22Rv1 (cell line): ENCODE measurements around the gene WBP2.
A peak's percentile ranks its signal among the peaks of the same experiment; 100 is the strongest.
"Not testable (repeated sequence)": the region's sequence is repeated elsewhere in the genome, so short reads cannot be mapped to it uniquely, and the experiment has no call there.

Experiments
- H3K27ac ChIP-seq: fragments of 450-650 bp; 2 replicates; pipeline ENCODE4 v1.5.1; 2017
- CTCF ChIP-seq: fragments of 450-650 bp; IDR thresholded peaks from 2 replicates; pipeline ENCODE4 v1.5.1; 2017; ENCODE audit warnings: mild to moderate bottlenecking
- ZFX ChIP-seq: fragments of 450-650 bp; IDR thresholded peaks from 2 replicates; pipeline ENCODE4 v1.6.1; 2017; ENCODE audit warnings: antibody characterized with exemption, borderline replicate concordance

Gene WBP2

DNA sequence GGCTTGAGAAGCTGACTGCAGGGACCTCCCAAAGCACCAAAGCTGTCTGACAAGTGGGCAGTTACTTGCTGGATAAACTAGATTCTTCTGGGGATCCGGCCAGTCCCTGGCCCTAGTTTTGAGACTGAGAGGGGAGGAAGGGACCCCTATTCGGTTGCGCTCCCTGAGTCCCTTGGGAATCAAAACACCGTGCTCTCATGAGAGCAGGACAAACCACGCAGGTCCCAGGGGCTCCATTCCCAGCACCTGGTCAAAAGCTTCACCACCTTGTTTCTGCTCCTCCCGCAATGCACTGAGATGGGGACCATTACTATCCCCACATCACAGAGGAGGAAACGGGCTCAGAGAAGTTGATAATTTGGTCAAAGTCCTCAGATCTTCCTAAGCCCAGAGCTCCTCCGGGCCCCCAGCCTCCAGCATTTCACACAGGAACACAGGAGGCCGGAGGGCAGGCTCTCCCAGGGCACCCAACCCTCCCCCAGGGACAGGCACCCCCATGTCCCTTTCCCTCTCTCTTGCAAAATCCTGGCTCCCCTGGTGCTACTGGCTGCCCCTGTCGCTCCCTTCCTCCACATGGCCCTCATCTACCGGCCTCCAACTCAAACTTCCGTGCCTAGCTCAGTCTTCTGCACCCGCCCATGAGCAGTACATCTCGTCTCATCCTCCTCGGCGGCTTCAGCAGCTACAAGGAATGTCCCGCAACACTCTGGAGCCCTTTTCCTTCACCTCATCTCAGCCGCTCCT is 38.3 kb upstream of the WBP2 start:
- TF ChIP-seq ZFX, result no peak
- TF ChIP-seq CTCF, result no peak

DNA sequence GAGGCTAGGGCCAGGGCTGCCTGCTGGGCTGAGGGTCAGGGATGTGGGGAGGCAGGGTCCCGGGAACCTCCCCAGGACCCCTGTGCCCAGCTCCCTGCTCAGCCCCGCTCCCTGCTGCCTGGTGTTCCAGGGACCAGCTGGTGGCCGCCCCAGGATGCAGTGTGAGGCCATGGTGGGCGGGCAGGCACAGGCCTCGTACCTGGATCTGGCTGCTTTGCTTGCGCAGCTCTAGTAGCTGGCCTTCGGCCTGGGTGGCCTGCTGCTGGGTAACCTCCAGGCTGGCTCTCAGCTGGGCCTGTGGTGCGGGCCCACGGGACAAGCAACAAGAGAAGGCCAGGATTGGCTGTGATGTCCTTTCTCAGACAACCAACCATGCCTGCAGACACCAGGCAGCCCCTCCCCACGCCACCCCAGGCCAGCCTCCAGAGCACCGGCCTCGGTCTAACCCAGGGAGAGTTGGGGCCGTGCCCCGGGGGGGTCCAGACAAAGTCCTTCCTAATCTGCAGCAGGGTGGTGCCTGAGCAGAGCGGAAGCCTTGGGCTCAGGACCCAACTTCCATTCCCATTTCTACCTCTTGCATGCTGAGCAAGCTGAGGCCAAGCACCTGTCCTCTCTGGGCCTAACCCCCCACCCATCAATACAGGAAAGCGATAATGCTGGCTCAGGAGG is 37.6 kb upstream of the WBP2 start:
- no peak overlapping the region for H3K27ac ChIP-seq
- TF ChIP-seq ZFX (no peak), CTCF (no peak)

More for the DNA sequence above, 38.3 kb upstream of the WBP2 start:
- H3K27ac ChIP-seq, result no peak overlapping the region; the same call in 1 of the 2 replicates

- TF ChIP-seq CTCF, result no peak
- TF ChIP-seq ZFX, result no peak
- no peak overlapping the region for H3K27ac ChIP-seq
These were observed 36.7 kb upstream of the WBP2 start for GRCh38 chr17:75891605-75892555.

GRCh38 chr17:75891022-75891604 is 36.0 kb upstream of the WBP2 start:
- no peak for TF ChIP-seq ZFX
- TF ChIP-seq CTCF, result no peak
- H3K27ac ChIP-seq, result no peak overlapping the region; the same call in 1 of the 2 replicates

GRCh38 chr17:75889454-75889853 is 34.3 kb upstream of the WBP2 start:
- no peak for TF ChIP-seq CTCF
- TF ChIP-seq ZFX, result no peak
- H3K27ac ChIP-seq, result peak overlapping the region; percentile 34; the same call in 1 of the 2 replicates

GRCh38 chr17:75888484-75888883 is 33.3 kb upstream of the WBP2 start:
- H3K27ac ChIP-seq, result peak overlapping the region; percentile 34; the same call in 1 of the 2 replicates

GRCh38 chr17:75885860-75886259 is 30.7 kb upstream of the WBP2 start:
- H3K27ac ChIP-seq, result not testable (repeated sequence)

More at GRCh38 chr17:75888484-75888883, 33.3 kb upstream of the WBP2 start:
- TF ChIP-seq ZFX (no peak), CTCF (no peak)
